KBM-7 (cell line): Measurements from ENCODE around the gene UBXN2A.

Experiments
- DNase-seq: peaks from one replicate; pipeline ENCODE4 v3.0.0-alpha.2; 2015
- in situ Hi-C: fragments of 300-500 bp; cut with MboI; formaldehyde crosslinking; loops from 2 replicates; pipeline ENCODE4 v1.14.3; 2020; ENCODE audit warnings: low sequenced_read_pairs, low pct_unique_long_range_greater_than_20kb, mixed read lengths

The UBXN2A gene

GRCh38 chr2:23939987-23940717 is at the start of gene UBXN2A:
Gene UBXN2A (plus strand): TSS chr2:23940463. CDS start chr2:23958315, 17,852 bp downstream.
- in situ Hi-C loops, result no loop called here

GRCh38 chr2:23900133-23900532 is 40.1 kb upstream of the UBXN2A start:
- in situ Hi-C loops, result no loop called here
- DNase-seq, result no peak

More at GRCh38 chr2:23939987-23940717, at the start of gene UBXN2A:
- peak; percentile 81 for DNase-seq

GRCh38 chr2:23900541-23901322 is 39.5 kb upstream of the UBXN2A start:
- DNase-seq, result no peak
- in situ Hi-C loops, result no loop called here

DNA sequence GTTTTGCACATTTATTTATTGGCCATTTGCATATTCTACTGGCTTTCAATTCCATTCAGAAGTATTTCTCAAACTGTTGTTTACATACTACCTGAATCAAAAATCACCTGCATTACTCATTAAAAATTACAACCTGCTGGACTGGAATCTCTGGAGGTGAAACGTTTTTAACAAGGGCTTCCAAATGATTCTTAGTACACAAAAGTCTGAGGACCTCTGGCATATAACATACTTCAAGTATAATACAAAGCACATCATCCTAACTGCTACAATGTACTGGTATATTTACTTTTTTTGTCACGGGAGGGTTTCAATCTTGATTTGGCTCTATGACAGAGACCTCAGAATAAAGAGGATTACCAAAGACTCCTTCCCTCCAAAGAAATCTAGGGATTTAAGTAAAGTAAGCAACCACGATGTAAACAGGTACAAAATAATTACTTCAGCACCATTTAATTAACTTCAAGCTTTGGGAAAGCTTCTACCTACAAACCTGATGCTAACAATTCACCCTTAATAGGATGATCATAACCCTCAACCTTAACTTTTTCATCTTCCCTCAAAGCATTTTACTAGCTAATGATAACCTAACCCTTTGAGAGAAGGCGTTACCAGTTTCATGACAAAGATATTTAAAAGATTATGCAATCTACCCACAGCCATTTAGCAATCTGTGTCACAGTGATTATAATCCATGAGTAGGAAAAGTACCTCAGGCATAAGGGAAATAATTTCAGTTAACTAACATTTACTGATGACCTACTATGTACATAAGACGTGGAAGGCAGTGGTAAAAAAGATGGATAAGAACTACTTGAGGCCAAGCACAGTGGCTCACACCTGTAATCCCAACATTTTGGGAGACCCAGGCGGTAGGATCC is 38.1 kb upstream of the UBXN2A start:
- in situ Hi-C loops, result no loop called here
- DNase-seq, result no peak

DNA sequence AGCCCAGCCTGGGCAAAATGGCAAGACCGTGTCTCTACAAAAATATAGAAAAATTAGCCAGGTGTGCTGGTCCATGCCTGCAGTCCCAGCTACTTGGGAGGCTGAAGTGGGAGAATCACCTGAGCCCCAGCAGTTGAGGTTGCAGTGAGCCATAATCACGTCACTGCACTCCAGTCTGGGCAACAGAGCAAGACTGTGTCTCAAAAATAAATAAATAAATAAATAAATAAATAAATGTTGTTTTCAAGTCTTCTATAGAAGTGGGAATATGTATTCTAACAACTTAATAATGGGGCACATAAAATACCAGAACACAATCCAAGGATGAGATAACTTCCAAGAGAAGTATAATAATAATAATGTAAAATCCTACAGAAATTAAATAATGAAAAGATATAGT is 37.2 kb upstream of the UBXN2A start:
- in situ Hi-C loops, result no loop called here
- DNase-seq, result no peak

DNA sequence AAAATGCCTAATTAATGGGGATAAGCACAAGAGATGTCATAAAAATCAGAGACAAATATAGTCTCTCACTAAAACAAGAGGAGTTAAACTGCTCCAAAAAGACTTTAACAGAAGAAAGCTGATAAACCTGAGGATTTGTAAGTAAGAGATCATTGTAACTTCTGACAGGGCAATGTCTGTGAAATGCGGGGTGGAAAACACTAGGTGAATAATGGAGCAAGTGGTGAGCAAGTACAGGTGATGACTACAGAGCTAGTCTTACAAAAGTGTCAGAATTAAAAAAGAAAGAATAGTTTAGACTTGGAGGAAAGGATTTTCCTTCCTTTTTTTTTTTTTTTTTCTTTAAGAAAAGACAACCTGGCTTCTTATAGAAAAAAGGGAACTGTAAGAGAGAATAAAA is 36.0 kb upstream of the UBXN2A start:
- no peak for DNase-seq
- in situ Hi-C loops, result no loop called here

- in situ Hi-C loops, result no loop called here
- no peak for DNase-seq
Measured at GRCh38 chr2:23904692-23905091, 35.6 kb upstream of the UBXN2A start.

DNA sequence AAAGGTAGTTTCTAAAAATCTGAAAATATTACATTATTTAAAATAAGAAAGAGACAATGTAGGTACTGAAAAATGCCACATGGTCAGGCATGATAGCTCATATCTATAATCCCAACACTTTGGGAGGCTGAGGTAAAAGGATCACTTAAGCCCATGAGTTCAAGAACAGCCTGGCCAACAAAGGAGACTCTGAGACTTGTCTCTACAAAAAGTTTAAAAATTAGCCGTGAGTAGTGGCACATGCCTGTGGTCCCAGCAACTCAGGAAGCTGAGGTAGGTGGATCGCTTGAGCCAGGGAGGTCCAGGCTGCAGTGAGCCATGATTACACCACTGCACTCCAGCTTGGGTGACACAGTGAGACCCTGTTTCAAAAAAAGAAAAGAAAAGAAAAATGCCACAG is 35.1 kb upstream of the UBXN2A start:
- DNase-seq, result no peak
- in situ Hi-C loops, result no loop called here

DNA sequence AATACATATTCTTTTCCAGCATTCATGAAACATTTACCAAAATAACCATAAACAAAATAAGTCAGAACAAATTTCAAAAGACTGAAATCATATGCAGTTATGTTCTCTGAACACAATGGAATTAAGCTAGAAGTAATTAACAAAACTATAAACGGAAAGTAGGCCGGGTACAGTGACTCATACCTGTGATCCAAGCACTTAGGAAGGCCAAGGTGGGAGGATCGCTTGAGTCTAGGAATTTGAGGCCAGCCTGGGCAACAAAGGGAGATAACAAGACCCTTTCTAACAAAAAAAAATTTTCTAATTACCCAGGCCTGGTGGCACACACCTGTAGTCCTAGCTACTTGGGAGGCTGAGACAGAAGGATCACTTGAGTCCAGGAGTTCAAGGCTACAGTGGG is 28.2 kb upstream of the UBXN2A start:
- in situ Hi-C loops, result no loop called here
- DNase-seq, result no peak

- DNase-seq, result no peak
- in situ Hi-C loops, result no loop called here
Measured at GRCh38 chr2:23915327-23915726, 24.9 kb upstream of the UBXN2A start.

DNA sequence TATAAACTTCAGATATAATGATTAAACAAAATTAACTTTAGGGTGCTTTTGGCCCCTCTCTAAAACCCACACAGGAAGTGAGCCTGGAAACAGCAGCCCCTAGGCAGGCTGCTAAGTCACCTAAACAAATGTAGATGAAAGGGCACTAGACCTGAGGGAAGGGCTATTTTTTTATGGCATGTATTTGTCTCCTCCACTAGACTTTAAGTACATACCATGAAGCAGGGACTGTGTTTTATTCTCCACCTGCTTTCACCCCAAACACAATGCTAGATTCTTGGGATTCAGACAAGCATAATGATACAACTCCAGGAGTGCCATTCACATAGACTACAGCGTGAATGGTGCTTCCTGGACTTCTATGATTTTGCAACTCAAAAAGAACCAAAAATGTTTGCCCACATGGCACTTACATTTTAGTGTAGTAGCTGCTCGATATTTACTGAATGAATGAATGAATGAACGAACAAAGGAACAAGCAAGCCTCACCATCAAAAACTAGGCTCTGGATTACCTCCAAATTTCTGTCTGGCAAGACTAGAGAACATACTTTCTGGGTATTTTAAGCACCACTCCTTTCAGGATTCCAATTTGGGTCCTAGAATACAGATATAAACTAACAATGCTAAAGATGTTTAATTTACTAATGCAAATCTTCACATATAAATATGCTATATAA is 23.4 kb upstream of the UBXN2A start:
- peak; percentile 40 for DNase-seq
- in situ Hi-C loops, result no loop called here

DNA sequence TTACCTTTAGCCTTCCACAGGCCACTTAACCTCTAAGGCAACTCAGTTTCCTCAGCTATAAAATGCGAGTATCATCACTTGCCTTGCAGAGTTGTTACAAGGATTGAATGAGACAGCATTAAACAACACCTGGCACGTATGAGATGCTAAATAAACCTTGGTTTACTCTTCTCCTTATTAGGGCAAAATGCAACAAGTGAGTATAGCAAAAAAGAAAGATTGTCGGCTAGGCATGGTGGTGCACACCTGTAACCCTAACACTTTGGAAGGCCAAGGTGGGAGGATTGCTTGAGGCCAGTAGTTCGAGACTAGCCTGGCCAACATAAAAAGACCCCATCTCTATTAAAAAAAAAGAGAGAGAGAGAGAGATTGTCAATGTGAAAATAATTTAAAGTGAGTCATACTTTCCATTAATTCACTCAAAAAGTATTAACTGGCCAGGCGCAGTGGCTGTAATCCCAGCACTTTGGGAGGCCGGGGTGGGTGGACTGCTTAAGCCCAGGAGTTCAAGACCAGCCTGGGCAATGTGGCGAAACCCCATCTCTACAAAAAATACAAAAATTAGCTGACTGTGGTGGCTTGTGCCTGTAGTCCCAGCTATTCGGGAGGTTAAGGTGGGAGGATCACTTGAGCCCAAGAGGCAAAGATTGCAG is 21.3 kb upstream of the UBXN2A start:
- no peak for DNase-seq
- in situ Hi-C loops, result no loop called here

DNA sequence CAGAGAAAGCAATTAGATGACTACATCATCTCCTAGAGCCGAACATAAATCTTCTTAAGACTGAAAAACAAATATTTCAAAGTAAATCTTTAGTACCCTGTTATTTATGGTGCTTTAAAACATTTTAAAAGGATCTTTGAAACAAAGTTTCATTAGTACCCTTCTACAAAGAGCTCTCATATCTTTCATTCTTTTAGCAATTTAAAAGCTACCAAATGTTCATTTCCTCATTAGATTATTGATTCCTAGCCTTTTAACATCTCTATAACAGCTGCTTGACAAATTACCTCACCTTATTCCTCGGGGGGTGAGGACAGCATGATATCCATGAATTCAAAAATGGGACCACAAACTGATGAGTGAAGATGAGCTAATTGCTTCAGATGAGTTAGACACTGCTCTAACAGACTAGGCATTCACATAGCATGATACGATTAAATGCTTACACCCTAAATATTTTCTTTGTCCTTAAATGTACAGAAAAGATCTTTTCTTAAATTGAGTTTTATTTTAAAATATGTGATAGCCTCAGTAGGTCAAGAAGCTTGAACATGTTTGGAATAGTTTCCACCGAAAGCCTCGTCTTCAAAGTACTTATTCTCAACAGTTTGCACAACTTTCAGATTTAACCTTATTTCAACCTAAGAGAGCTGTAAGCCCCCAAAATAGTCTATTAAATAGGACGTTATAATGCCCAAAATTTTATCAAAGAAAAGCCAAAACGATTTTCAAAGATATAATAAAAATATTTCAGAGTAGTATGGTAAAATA is 15.5 kb upstream of the UBXN2A start:
- in situ Hi-C loops, result no loop called here

DNA sequence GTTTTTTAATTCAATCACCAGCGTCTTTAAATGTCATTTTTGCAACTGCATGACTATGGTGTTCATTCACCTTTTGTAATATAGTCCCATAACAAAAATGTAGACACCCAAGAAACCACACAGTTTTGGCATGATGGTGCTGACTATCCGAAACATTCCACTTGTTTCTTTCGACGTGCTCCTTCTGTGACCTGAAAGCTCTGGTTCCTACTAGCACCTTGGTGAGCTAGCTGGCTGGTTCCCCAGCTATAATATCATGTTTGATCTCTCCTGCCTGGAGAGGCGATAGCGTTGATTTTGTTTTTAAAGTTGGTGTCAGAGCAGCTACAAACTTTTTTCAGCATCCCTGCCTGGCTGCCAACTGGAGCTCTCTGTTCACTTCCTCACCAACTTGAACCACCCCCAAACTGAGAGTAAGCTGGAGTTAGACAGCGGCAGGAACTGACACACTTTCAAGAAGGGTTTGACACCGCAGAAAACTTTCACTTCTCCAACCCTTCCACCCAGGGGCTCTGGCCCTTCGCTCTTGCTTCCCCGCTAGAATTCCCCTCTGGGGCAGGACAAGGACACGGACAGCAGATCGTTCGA is 14.5 kb upstream of the UBXN2A start:
- in situ Hi-C loops, result no loop called here
- DNase-seq, result peak; percentile 83

More for the DNA sequence above, 15.5 kb upstream of the UBXN2A start:
- no peak for DNase-seq

DNA sequence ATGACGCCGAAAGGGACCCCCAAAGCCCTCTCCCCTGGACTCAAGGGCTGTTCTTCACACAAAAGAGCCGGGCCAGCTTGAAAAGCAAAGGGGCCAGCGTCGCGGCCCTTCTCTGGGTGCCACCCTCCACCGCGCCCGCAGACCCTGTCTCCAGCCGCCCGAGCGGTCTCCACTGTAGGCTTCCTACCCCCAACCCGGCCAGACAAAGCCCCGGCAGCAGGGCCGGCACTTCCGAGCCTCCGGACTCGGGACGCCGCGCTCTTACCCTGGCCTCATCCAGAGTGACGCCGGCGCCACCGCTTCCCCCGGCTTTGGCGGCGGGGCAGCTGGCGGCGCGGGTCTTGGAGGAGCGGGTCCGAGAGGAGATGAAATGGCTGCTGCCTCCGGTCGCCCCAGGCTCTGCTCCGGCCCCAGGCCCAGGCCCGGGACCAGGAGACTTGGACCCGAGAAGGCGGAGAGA is 13.9 kb upstream of the UBXN2A start:
- no peak for DNase-seq
- in situ Hi-C loops, result no loop called here

DNA sequence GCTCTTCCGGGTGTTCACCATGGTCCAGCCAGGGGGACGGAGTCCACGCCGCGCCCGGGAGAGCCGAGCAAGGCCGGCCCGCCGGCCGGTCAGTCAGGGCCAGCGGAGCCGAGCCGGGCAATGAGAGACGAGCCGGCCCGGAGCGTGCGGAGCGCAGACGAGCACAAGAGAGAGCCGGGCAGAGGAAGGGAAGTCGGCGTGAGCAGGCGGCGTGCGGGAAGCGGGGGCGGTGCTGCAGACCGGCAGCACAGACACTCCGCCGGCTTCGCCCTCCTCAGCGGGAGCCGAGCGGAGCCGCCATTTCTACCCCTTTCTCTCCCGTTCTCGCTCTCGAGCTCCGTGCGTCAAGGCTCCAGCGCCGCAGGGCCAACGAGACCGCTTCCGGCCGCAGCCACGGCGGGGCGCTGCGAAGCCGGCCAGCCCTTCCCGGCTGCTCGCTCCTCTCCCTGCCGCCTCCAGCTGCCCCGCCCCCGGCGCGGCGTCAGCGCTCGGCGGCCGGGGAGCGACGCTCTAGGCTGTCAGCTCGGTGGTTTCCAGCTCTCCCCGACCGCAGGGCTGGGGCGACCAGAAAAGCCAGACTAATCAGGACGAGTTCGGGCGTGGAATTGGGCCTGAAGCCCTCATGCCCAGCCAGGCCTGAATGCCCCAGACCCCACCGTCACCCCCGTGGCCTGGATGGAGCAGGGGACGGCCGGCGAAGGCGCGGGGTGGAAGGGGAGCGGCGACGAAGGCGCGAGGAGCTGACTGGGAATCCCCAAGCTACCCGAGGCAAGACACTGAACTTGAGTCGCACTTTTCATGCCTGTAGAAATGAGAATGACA is 13.3 kb upstream of the UBXN2A start, which contains the start of gene ATAD2B:
Gene ATAD2B, minus strand, starts transcription at position 374 of the 822 bp plus-strand sequence. Its CDS starts 353 bp downstream, at position 21.
- in situ Hi-C loops, result no loop called here
- DNase-seq, result peak; percentile 98

GRCh38 chr2:23934259-23934658 is 6.0 kb upstream of the UBXN2A start:
- in situ Hi-C loops, result no loop called here
- no peak for DNase-seq
